ENCODE results near the gene ELOVL5.

The ELOVL5 gene

GRCh38 chr6:53273370-53273769, 75.4 kb downstream of the ELOVL5 start:
- DNase-seq (ENCODE audit: low read depth in 2 of 2): no peak

GRCh38 chr6:53269827-53270226, 78.9 kb downstream of the ELOVL5 start:
- no peak for DNase-seq (ENCODE audit: low read depth in 2 of 2)

DNA sequence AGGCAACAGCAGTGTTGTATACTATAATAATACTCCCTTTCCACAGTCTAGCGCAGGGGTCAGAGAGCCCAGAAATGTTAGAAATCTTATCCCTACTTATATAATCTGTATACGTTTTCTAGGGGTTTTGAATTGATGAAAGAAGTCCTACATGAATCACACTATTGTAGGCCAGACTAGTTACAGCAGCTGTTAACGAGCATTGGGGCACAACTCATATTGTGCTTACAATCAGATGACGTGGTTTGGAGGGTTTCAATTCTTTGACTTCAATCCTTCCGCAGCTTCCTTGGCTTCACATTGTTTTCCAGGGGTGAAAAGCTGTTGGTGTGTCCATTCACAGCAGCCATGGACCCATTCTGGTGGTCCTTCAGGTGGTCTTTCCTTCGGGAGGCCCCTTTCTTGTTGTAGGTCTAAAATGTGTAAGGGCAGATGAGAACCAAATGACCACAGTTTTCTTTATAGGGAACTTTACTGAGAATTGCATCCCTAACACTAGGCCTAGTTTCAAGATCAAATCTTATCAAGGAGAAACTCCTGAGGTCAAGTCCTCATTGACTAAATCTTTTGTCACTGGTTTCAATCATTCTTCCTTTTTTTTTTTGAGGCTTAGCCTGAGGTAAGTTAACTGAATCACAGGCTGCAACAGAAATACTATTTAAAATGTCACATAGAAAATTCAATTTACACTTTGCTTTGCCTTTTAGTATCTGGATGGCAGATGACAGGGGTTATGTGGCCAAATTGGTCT, 79.7 kb downstream of the ELOVL5 start:
- no peak for DNase-seq (ENCODE audit: low read depth in 2 of 2)

- DNase-seq (ENCODE audit: low read depth in 2 of 2): no peak
Observed at GRCh38 chr6:53266553-53267090, 82.1 kb downstream of the ELOVL5 start.

DNA sequence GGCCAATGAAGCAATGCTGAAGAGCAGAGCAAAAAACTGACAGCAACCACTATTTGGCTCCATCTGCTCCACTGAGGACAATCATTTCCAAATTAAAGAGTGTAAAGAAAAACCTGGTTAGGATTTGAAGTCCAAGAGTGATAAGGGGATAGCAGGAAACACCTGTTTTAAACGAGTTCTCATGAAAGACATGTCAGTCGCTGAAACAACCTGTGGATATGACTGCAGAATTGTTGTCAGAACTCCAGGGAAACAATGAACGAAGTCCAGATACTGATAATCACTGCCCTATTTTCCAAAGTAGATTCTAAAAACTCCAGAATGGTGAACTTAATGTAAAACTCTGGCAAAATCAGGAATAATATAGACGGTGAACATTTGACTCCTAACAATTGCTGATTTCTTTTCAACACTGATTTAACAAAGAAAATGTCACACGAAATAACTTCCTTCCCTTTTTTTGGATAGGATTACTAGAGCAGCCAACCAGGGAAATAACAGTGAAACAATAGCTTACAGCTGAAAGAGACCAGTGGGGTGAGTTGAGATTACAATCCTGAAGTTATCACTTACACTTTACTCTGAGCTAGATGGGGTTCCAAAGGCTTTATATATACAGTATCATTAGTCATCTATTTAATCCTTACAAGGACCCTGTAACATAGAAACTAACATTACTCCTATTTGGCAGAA, 83.7 kb downstream of the ELOVL5 start:
- DNase-seq (ENCODE audit: low read depth in 2 of 2): no peak

DNA sequence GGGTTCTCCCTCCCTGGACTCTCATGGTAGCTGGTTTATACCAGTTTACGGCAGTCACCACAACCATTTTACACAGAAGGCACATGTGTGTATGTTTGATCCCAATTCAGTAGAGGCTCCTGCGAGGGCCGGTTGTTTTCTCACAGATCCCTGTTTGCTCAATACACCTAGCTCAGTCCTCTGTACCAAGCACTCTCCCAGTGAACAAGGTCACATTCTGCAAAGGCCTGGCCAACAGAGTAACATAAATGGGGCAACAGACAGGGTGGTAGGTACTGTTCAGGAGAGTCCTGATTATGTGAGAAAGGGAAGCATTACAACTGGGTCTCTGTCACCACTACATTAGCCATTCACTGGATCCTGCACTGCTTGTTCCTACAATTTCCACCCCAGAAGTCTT, 84.4 kb downstream of the ELOVL5 start:
- DNase-seq (ENCODE audit: low read depth in 2 of 2): no peak

- DNase-seq (ENCODE audit: low read depth in 2 of 2): no peak
Observed at GRCh38 chr6:53263917-53264316, 84.8 kb downstream of the ELOVL5 start.

DNA sequence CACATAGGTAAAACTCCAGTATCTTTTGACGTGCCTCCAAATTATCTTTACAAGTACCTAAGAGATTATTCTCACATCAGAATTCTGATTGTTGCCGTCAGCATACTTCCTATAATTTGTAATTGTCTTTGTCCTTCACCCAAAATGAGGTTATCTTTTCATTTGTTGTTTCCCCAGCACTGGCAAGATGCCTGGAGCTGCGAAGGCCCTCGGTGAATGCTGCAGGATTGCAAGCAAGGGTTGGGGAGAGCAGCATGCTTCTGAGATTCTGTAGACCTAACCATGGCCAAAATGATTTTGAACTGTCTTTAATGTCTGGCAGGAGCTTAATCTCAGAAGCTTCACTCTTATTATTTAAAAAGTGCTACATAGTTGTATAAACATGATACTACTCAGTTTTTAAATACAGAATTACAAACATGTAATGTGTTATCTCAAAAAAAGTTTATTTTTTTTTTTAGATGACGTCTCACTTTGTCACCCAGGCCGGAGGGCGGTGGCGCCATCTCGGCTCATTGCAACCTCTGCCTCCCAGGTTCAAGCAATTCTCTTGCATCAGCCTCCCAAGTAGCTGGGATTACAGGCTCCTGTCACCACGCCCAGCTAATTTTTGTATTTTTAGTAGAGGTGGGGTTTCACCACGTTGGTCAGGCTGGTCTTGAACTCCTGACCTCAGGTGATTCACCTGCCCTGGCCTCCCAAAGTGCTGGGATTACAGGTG, 88.7 kb downstream of the ELOVL5 start:
- DNase-seq (ENCODE audit: low read depth in 2 of 2): no peak

DNA sequence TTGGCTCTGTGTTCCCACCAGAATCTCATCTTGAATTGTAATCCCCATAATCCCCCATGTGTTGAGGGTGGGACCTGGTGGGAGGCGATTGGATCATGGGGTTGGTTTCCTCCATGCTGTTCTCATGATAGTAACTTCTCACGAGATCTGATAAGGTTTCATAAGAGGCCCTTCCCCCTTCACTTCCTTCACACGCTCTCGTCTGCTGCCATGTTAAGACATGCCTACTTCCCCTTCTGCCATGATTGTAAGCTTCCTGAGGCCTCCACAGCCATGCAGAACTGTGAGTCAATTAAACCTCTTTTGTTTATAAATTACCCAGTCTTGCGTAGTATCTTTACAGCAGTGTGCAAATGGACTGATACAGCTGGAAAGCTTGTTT, 90.0 kb downstream of the ELOVL5 start:
- DNase-seq (ENCODE audit: low read depth in 2 of 2): no peak

- DNase-seq (ENCODE audit: low read depth in 2 of 2): no peak
Observed at GRCh38 chr6:53258076-53258773, 90.5 kb downstream of the ELOVL5 start.

DNA sequence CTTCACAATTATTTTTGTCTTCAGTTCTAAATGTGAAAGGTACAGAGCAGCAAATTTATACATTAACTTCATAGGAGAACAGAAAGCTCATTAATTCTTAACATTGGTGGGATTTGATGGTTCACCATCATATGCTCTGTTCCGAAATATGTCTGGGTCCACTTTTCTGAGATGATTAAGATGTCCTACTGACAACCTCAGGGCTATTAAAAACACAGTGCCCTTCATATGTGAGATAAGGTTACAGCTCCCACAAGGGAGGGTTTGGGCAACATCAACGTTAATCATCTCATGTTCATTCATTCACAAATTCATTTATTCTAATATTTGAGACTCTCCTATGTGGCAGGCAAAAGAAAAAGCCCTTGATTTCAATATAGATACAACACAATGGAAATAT, 91.2 kb downstream of the ELOVL5 start:
- DNase-seq (ENCODE audit: low read depth in 2 of 2): no peak

DNA sequence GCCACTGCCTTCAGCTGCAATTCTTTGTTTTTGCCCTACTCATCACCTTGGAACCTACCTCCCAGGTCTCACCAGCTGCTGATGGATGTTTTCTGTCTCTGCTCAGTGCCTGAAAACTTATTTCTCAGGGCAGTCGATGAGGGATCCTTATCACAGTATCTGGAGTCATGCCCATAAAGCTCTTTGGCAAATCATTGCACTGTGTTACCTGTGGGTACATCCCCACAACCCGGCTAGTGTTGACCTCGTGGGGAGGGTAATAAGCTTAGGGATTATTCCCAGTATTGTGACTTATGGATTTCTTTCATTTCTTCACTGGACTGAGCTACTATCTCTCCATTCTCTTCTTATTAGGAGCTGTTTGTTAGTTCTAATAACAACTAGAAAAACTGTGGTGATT, 91.7 kb downstream of the ELOVL5 start:
- no peak for DNase-seq (ENCODE audit: low read depth in 2 of 2)

- no peak for DNase-seq (ENCODE audit: low read depth in 2 of 2)
Observed at GRCh38 chr6:53252177-53252692, 96.5 kb downstream of the ELOVL5 start.

DNA sequence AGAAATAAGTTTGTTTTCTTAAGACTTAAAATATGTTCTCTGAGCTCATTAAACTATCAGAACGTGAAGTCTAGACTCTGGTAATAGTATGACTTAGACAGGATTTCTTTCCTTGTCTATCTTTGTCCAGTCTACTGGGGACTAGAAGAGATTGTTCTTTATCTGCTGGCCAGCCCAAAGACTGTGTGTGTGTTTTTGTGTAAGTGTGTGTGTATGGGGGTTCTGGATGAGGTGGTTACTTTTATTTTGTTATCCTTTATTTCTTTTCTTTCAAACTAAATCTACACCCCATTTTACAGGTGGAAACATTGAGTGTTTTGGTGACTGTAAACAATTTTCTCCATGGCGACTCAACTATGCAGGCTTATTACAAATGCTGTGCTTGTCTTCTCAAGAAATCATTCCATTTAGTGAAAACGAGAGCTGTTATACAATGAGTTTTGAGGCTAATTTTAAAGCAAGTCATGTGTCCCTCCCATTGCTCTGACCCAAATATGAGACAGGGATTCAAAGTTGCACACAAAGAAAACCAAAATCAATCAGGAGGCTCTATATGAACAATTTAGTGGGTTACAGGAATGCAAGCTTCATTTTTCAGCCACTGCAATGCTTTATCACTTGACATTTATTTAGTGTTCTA, 97.6 kb downstream of the ELOVL5 start:
- DNase-seq (ENCODE audit: low read depth in 2 of 2): no peak

- no peak for DNase-seq (ENCODE audit: low read depth in 2 of 2)
Observed at GRCh38 chr6:53250176-53251032, 98.3 kb downstream of the ELOVL5 start.

GRCh38 chr6:53246924-53247323, 101.8 kb downstream of the ELOVL5 start:
- DNase-seq (ENCODE audit: low read depth in 2 of 2): no peak

- no peak for DNase-seq (ENCODE audit: low read depth in 2 of 2)
Observed at GRCh38 chr6:53244958-53245357, 103.8 kb downstream of the ELOVL5 start.

DNA sequence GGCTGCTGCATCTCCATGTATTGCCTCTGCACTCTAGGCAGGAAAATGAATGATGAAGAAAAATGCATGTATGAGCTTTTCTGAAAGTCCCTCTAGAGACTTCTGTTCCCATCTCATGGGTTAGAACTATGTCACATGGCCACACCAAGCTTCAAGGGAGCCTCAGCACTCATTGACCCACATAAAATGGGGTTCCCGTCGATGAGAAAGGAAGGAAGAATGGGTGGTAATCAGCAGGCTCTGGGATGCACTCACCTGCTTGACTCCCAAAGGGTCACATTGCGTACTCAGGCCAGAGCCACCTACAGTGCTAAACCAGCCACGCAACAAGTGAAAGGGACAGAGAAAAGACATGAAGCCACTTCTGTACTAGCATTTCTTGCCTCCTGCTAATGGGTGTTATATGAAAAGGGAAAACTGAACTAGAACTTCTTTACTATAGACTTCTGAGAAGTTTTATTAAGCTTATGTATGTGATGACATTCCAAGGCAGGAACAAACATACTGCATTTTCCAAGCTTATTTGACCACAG, 104.3 kb downstream of the ELOVL5 start:
- DNase-seq (ENCODE audit: low read depth in 2 of 2): no peak

- no peak for DNase-seq (ENCODE audit: low read depth in 2 of 2)
Observed at GRCh38 chr6:53241938-53242337, 106.8 kb downstream of the ELOVL5 start.

DNA sequence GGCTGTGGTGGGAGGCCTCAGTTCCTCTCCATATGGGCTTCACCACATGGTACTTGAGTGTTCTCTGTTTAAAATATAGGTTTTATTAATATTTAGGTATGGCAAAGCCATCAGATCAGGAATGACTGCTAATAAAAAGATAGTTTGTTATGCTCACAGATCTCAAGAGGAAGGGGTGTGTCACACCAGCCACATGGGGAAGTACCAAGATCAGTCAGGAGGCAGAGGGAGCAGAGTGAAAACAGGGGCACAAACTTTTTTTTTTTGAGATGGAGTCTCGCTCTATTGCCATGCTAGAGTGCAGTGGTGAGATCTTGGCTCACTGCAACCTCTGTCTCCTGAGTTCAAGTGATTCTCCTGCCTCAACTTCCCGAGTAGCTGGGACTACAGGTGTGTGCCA, 108.0 kb downstream of the ELOVL5 start:
- DNase-seq (ENCODE audit: low read depth in 2 of 2): no peak
